GM19025 (cell line): ENCODE data around the gene FAM193A.
"Not testable (repeated sequence)": the region's sequence is repeated elsewhere in the genome, so short reads cannot be mapped to it uniquely, and the experiment has no call there.

ENCODE experiments used
- ATAC-seq: cut with Tn5 transposase; IDR thresholded peaks from one replicate; pipeline ENCODE4 v1.9.1; 2021; ENCODE audit warnings: mild to moderate bottlenecking, low read depth, moderate library complexity; ENCODE audit not compliant: unreplicated experiment

FAM193A gene

GRCh38 chr4:2606960-2607506 is 70.6 kb downstream of the FAM193A start:
- ATAC-seq, result no peak

DNA sequence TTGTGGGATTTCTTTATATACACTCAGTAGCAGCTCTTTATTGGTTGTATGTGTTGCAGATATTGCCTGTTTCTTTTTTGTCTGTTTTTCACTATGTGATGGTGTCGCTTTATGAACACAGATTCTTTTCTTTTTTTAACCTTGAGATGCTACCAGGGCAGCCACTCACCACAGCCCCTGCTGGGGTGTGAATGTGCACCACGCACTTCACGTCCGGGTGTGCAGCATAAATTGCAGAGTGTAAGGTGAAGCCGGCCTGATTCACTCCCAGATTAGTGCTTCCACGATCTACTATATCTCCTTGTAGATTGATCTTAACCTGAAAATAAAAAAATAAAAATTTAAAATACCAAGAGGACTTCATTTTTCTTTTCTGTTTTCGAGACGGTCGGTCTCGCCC is 71.4 kb downstream of the FAM193A start:
- no peak for ATAC-seq

- ATAC-seq, result no peak
Observed at GRCh38 chr4:2608291-2608690, 71.8 kb downstream of the FAM193A start.

DNA sequence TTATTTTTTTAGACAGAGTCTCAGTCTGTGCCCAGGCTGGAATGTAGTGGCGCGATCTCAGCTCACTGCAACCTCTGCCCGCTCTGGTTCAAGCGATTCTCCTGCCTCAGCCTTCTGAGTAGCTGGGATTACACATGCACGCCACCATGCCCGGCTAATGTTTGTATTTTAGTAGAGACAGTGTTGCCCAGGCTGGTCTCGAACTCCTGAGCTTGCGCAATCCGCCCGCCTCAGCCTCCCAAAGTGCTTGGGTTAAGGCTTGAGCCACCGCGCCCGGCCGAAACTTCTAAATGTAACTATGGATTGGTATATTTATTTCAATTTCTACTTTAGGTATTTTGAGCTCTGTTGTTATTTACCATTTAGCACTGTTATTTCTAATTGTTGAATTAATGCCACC is 79.4 kb downstream of the FAM193A start:
- no peak for ATAC-seq

DNA sequence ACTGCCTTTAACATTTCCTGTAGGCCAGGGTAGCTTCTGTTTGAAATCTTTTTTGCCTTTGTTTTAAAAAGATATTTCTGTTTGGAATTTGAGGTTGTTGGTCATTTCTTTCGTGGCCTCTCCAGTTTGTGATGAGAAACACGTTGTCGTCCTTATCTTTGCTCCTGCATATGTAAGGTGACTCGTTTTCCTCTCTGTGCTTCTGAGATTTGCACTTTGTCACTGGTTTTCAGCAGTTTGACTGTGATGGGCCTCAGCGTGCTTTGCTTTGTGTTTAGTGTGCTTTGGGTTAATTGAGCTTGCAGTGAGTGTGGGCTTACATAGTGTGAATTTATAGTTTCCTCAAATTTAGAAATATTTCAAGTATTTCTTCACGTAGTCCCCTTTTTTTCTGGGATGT is 81.5 kb downstream of the FAM193A start:
- no peak for ATAC-seq

DNA sequence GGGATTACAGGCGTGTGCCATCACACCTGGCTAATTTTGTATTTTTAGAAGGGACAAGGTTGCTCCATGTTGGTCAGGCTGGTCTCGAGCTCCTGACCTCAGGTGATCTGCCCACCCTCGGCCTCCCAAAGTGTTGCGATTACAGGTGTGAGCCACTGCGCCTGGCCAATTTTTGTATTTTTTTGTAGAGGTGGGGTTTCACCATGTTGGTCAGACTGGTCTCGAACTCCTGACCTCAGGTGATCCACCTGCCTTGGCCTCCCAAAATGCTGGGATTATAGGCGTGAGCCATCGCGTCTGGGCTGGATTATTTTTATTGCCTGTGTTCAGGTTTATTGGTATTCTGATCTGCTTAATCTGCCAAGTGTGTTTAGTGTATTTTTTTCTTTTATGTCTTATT is 82.3 kb downstream of the FAM193A start:
- ATAC-seq, result not testable (repeated sequence)

DNA sequence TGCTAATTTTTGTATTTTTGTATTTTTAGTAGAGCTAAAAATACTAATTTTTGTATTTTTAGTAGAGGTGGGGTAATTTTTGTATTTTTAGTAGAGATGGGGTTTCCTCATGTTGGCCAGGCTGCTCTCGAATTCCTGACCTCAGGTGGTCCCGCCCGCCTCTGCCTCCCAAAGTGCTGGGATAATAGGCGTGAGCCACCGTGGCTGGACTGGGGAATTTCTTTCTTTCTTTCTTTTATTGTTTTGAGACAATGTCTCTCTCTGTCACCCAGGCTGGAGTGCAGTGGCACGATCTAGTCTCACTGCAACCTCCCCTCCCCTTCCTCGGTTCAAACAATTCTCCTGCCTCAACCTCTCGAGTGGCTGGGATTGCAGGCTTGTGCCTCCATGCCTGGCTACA is 83.0 kb downstream of the FAM193A start:
- no peak for ATAC-seq

- ATAC-seq, result no peak
Observed at GRCh38 chr4:2621419-2621818, 85.0 kb downstream of the FAM193A start.

DNA sequence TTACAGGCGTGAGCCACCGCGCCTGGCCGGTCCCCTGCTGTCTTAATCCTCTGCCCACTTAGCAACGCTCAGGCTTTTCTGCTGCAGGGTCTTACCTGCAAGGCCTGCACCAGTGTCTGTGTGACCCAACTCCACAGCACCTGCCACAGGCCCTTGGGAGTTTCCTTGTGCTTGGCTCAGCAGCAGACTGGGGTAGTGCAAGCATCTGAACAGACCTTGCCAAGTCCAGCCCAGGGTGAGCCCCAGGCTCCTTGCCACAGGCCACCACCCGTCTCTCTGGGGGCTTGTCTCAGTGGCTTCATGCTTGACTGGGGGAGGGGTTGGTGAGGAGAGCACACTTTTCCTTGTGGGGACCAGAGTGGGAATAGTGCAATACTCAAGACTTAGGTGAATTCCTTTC is 87.0 kb downstream of the FAM193A start:
- no peak for ATAC-seq

DNA sequence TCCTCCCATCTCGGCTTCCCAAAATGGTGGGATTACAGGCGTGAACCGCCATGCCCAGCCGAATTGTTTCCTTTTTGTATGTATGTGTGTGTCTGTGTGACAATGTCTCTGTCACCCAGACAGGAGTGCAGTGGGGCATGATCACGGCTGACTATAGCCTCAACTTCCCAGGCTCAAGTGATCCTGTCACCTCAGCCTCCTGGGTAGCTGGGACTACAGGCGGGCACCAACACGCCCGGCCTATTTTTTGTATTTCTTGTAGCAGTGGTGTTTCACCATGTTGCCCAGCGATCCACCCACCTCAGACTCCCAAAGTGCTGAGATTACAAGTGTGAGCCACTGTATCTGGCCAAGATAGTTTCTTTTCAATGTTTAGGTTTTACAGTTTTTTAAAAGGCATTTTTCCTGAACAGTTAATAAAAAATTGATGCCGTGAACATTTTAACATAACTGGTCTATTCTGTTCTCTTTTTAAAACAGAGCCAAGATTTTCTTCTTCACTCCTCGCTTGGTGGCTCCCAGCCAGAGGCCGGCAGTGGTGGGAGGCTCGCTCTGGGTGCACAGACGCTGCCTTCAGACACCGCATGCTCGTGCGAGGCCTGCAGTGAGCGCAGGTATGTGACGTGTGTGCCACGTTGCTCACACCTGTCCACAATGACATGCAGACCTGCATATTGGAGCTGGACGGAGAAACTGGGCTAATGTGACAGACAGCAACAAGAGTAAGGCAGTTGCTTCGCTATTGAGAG is 88.5 kb downstream of the FAM193A start:
- ATAC-seq, result no peak

GRCh38 chr4:2626231-2626630 is 89.8 kb downstream of the FAM193A start:
- no peak for ATAC-seq

- ATAC-seq, result no peak
Observed at GRCh38 chr4:2630556-2631273, 94.3 kb downstream of the FAM193A start.

DNA sequence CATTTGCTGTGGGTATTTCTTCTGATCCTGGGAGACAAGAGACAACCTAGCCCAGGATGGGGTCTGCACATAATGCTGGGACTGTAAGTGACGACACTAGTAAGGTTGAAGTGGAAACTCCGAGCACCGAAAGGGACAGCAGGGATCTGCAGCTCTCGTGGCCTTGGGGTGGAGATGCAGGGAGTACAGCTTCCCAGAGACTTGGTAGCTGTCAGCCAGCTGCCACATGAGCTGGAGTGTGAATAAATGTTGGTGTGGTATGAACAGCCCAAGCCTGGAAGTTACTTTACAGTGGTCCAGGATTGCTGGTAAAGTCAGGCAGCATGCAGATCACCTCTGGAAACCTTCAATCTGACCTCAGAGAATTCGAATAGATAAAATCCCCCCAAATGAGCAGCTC is 97.6 kb downstream of the FAM193A start:
- ATAC-seq, result no peak

- ATAC-seq, result no peak
Observed at GRCh38 chr4:2636331-2636730, 99.9 kb downstream of the FAM193A start.

DNA sequence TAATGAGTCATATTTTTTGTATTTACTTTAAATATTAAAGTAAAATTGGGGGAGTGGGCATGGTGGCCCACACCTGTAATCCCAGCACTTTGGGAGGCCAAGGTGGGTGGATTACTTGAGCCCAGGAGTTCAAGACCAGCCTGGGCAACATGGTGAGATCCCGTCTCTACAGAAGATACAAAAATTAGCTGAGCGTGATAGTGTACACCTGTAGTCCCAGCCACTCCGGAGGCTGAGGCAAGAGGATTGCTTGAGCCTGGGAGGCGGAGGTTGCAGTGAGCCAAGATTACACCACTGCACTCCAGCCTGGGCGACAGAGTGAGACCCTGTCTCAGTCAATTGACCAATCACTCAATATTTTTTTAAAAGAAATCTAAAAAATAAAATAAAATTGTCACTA is 100.5 kb downstream of the FAM193A start:
- ATAC-seq, result not testable (repeated sequence)

GRCh38 chr4:2637956-2638552 is 101.6 kb downstream of the FAM193A start:
- no peak for ATAC-seq

DNA sequence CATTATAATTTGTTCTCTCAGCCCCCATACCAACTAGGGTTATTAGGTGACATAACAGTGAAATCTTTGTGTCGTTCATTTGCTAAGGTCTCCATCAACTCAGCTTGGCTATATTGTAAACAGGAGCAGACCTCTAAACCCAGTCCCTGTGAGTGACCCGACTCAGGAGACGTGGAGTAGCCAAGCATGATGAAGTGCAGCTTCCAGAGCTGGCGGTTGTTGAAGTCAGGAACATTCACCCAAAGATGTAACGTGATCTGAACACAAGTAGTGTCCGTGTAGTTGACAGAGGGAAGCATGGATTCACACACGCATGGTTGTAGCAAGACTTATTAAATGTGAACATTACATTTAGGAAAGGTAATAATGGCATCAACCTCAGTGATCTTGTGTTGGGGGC is 102.3 kb downstream of the FAM193A start:
- ATAC-seq, result no peak

DNA sequence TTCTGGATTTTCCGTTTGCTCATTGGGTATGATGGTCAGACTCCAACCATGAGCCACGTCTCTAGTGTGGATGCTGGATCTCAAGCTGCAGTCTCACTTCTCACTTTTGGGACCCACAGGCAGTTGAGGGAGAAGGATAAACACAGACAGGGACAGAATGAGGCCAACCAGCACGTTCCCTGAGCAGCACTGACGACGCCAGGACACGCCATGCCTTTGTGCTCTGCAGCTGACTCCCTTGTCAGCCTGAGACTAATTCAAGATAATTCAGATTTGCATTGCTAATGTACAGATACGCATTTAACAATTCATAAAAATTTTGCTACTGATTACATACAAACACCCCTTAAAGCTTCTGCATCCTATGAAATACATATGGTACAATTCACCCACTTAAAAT is 106.5 kb downstream of the FAM193A start:
- no peak for ATAC-seq

- no peak for ATAC-seq
Observed at GRCh38 chr4:2643555-2643954, 107.1 kb downstream of the FAM193A start.

DNA sequence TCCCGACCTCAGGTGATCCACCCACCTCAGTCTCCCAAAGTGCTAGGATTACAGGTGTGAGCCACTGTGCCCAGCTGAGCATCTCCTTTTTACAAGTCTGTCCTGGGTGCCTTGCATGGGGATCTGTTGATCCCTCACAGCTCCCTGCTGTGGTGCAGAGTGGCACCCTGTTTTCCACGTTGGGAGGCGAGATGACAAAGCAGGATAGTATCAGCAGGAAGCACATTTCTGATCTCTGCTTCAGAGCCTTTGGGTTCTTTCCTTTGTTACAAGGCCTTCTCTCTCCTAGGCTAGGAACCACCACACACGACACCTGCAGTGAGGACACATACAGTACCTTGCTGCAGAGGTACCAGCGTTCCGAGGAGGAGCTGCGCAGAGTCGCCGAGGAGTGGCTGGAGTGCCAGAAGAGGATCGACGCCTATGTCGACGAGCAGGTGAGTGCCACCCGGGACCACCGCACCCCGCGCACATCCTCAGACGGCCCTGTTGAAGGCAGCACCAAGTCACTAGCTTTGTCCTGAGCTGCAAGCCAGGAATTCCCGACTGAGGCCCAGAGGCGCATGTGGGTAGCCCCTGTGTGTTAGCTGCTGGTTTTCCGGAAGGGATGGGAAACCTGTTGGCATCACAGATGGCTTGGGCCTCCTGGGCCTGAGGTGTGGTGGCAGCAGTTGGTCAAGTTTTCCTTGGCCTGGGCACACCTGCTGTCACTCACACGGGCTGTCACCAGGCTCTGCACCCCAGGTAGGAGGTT is 110.1 kb downstream of the FAM193A start:
- ATAC-seq, result no peak
